BJ (cell line): ENCODE results near the gene RP2. TPM values are rescaled to one million over a fixed set of nuclear protein-coding genes. Genes with fewer than 3 reads are reported as not detected.

Experiments
- CTCF ChIA-PET: fragments of 350-600 bp; formaldehyde crosslinking; extraction: SDS; loops from one replicate; lab custom pipeline; 2021; ENCODE audit warnings: antibody characterized with exemption, inconsistent platforms; lab: Yijun Ruan, JAX
- POLR2A ChIA-PET: fragments of 300-600 bp; sonication (Branson Sonifier 250); formaldehyde crosslinking; extraction: SDS; loops from one replicate; lab custom pipeline; 2021; ENCODE audit warnings: antibody characterized with exemption; lab: Charles Lee
- DNase-seq: peaks from one replicate; pipeline ENCODE4 v3.0.0-alpha.2; 2011; ENCODE audit warnings: low read depth
- H3K27me3 ChIP-seq: 2 replicates; pipeline ENCODE4 v1.6.0; 2011; ENCODE audit warnings: low read length; ENCODE audit not compliant: control insufficient read depth, insufficient read depth
- H3K36me3 ChIP-seq: 2 replicates; pipeline ENCODE4 v1.5.1; 2011; ENCODE audit warnings: low read length; ENCODE audit not compliant: control insufficient read depth, insufficient read depth
- H3K4me3 ChIP-seq: 2 replicates; pipeline ENCODE4 v1.5.1; 2011; ENCODE audit warnings: low read depth, mild to moderate bottlenecking, control low read depth, low read length
- polyA plus RNA-seq: library from polyadenylated mRNA; depleted of rRNA; stranded (reverse); fragments of >200 nt; gene quantifications from 2 replicates; pipeline ENCODE4 v1.2.3, GENCODE V29; 2011; rRNA removed
- TF ChIP-seq, protein P1 (sequence below): IDR thresholded peaks from 2 replicates; pipeline ENCODE4 v1.5.1; 2011; ENCODE audit warnings: low read depth, mild to moderate bottlenecking, control low read depth, inconsistent platforms, low read length, moderate library complexity; ENCODE audit not compliant: insufficient read depth

RP2 gene
- polyA plus RNA-seq, 1 experiment: 7.4 TPM

DNA sequence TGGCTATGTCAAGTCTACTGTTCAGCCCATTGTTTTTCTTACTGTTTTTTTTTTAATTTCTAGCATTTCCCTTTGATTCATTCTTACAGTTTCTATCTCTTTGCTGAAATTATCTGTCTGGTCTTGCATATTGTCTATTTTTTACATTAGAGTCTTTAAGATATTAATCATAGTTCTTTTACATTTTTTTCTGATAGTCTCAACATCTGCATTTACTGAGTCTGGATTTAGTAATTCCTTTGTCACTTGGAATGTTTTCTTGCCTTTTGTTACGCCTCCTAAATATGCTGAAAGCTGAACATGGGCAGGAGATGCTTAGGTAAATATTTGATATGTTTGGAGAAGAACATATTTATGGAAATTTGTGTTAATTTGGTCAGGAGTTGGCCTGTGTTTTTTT lies 85.8 kb downstream of the RP2 start:
- no peaks in the 10 kb centered on the region for H3K36me3 ChIP-seq
- ChIA-PET CTCF (no interaction called here), POLR2A (no interaction called here)
- no peaks in the 10 kb centered on the region for H3K27me3 ChIP-seq
- TF ChIP-seq, protein P1, sequence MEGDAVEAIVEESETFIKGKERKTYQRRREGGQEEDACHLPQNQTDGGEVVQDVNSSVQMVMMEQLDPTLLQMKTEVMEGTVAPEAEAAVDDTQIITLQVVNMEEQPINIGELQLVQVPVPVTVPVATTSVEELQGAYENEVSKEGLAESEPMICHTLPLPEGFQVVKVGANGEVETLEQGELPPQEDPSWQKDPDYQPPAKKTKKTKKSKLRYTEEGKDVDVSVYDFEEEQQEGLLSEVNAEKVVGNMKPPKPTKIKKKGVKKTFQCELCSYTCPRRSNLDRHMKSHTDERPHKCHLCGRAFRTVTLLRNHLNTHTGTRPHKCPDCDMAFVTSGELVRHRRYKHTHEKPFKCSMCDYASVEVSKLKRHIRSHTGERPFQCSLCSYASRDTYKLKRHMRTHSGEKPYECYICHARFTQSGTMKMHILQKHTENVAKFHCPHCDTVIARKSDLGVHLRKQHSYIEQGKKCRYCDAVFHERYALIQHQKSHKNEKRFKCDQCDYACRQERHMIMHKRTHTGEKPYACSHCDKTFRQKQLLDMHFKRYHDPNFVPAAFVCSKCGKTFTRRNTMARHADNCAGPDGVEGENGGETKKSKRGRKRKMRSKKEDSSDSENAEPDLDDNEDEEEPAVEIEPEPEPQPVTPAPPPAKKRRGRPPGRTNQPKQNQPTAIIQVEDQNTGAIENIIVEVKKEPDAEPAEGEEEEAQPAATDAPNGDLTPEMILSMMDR: no peak
- no peak overlapping the region for H3K4me3 ChIP-seq
- no peak for DNase-seq

DNA sequence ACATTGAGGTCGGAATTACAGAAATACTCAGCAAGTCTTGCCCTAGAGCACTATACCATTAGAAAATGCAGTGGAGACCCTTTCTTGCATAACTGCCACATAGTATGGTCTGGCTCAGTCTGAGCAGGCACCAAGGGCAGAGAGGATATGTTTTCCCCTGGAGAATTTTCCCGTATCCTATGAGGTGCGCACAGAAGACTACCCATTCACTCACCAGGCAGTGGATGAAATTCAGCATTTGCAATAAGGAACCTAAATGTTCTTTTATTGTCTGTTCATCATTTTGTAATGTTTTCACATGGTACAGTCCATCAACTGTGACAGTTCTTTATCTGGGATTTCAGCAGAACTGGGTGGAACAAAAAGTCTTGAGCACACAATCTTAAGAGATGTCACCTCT lies 90.9 kb downstream of the RP2 start:
- POLR2A ChIA-PET: no interaction called here
- CTCF ChIA-PET: no interaction called here

DNA sequence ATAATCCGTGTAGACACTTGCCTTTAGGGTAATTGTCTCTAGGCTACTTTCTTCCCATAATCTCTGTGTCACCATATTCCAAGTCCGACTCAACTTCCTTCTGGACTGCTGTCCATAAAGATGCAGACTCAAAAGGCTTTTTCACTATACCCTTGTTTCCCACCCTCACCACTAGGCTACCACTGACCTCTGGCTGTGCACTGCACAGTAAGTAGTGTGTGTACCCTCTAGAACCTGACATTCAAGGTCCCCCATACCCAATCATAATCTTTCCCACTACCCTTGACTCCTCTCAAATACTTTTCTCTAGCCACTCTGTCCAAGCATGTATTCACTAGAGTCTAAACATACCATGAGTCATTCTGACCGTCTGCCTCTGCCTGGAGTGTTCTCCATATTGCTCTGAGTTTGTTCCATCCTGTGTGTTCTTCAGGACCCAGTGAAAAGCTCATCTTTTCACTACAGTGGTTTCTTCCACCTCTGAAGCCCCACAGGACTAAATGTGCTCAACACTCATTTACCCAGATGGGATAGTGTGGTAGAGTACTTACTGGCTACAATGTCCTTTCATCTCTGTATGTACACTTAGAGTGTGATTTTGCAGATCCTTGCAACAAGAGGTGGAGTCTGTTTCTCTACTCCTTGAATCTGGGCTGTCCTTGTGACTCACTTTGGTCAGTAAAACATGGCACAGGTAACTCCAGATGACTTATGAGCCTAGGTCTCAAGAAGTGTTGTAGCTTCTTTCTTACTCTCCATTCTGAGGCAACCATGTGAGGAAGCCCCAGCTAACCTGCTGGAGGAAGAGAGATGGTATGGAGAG lies 92.8 kb downstream of the RP2 start:
- Histone ChIP-seq H3K27me3 (no peaks in the 10 kb centered on the region), H3K36me3 (no peaks in the 10 kb centered on the region), H3K4me3 (no peak overlapping the region)
- CTCF ChIA-PET: interaction anchor here (0.6 kb wide), 1 partner anchor 102 kb away, joined by 3 read pairs; no protein-coding TSS in a partner anchor
- POLR2A ChIA-PET: no interaction called here
- no peak for DNase-seq
- TF ChIP-seq, protein P1: no peak

More for the DNA sequence above, 90.9 kb downstream of the RP2 start:
- no peaks in the 10 kb centered on the region for H3K36me3 ChIP-seq
- TF ChIP-seq, protein P1: no peak
- no peak overlapping the region for H3K4me3 ChIP-seq
- H3K27me3 ChIP-seq: no peaks in the 10 kb centered on the region
- DNase-seq: no peak

Other genes with a start within 250 kb of the RP2 start
- gene SLC9A7, start 77.9 kb upstream of the RP2 start, polyA plus RNA-seq: 21.5 and 21.6 TPM in 2 replicates
- 5.6 and 6.9 TPM in 2 replicates for gene JADE3, start 75.4 kb downstream of the RP2 start, polyA plus RNA-seq
- gene RGN, start 241.4 kb downstream of the RP2 start, polyA plus RNA-seq: 0.82 and 0.98 TPM in 2 replicates